ENCODE data around the gene OPHN1. TPM values are rescaled to one million over a fixed set of nuclear protein-coding genes. Genes with fewer than 3 reads are reported as not detected.
A peak's percentile ranks its signal among the peaks of the same experiment; 100 is the strongest.

Gene OPHN1
- total RNA-seq, 4 donors from 2014 or later = 4.6 to 27.7 (median 10.8) TPM

DNA sequence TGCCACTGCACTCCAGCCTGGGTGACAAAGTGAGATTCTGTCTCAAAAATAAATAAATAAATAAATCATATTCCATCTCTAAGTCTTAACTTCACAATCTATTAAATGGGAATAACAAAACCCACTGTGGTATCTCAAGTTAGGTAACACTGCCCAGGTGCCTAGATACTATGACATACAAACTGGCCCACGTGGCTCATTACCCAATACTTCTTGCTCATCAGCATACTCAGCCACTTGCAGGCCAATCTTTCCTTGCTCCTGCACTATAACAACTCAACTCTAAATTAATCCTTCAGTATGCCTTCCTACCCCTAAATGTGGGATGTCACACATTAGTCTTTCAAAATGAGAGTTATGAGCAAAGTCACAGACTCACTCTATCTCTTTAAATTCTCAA lies 230.1 kb downstream of the OPHN1 start:
- H3K27ac ChIP-seq = no peak overlapping the region
- intact Hi-C loops (cut with DNase I; ENCODE audit: low total_unique reads) = no loop called here
- no peaks in the 10 kb centered on the region for H3K4me1 ChIP-seq
- DNase-seq = no peak
- no peak overlapping the region for H3K4me3 ChIP-seq
- no peaks in the 10 kb centered on the region for H3K36me3 ChIP-seq
- no peak for TF ChIP-seq POLR2A (IDR thresholded peaks at IDR 0.05)
- TF ChIP-seq, protein P1, sequence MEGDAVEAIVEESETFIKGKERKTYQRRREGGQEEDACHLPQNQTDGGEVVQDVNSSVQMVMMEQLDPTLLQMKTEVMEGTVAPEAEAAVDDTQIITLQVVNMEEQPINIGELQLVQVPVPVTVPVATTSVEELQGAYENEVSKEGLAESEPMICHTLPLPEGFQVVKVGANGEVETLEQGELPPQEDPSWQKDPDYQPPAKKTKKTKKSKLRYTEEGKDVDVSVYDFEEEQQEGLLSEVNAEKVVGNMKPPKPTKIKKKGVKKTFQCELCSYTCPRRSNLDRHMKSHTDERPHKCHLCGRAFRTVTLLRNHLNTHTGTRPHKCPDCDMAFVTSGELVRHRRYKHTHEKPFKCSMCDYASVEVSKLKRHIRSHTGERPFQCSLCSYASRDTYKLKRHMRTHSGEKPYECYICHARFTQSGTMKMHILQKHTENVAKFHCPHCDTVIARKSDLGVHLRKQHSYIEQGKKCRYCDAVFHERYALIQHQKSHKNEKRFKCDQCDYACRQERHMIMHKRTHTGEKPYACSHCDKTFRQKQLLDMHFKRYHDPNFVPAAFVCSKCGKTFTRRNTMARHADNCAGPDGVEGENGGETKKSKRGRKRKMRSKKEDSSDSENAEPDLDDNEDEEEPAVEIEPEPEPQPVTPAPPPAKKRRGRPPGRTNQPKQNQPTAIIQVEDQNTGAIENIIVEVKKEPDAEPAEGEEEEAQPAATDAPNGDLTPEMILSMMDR (IDR thresholded peaks at IDR 0.05) = no peak
- no peaks in the 10 kb centered on the region for H3K27me3 ChIP-seq
- no peaks in the 10 kb centered on the region for H3K9me3 ChIP-seq

DNA sequence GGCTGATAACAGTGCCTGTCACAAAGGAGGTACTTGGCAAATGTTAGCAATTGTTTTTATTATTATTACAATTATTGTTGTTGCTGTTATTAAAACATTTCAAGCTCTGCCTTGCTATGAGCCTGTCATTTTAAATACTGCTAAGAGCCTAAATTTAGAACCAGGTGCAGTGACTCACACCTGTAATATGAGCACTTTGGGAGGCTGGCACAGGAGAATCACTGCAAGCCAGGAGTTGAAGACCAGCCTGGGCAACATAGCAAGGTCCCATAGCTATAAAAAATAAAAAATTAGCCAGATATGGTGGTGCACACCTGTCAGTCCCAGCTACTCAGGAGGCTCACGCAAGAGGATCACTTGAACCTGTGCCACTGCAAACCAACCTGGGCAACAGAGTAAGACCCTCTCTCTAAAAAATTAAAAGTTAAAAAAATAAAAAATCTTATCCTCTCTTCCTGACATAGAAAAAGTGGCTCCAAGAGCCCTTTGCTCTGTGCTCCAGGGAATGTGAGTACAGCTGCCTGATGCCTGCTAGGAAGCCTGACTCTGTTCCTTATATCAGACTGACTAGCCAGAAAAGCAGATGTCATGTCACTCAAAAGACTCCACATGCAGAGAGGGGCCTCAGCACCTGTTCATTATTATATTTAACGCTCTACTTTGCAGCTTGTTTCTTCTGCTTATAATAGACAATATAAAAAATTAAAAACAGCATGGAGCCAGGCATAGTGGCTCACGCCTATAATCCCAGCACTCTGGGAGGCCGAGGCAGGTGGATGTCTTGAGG lies 234.0 kb downstream of the OPHN1 start:
- H3K27ac ChIP-seq = no peak overlapping the region
- no peak overlapping the region for H3K4me3 ChIP-seq
- H3K9me3 ChIP-seq = no peaks in the 10 kb centered on the region
- intact Hi-C loops (cut with DNase I; ENCODE audit: low total_unique reads) = loop anchor here (10.0 kb wide), 1 partner anchor 516 kb away; no protein-coding TSS in a partner anchor
- no peak for TF ChIP-seq POLR2A (IDR thresholded peaks at IDR 0.05)
- TF ChIP-seq, protein P1 (IDR thresholded peaks at IDR 0.05) = no peak
- no peaks in the 10 kb centered on the region for H3K36me3 ChIP-seq
- H3K4me1 ChIP-seq = no peaks in the 10 kb centered on the region
- no peaks in the 10 kb centered on the region for H3K27me3 ChIP-seq
- no peak for DNase-seq

DNA sequence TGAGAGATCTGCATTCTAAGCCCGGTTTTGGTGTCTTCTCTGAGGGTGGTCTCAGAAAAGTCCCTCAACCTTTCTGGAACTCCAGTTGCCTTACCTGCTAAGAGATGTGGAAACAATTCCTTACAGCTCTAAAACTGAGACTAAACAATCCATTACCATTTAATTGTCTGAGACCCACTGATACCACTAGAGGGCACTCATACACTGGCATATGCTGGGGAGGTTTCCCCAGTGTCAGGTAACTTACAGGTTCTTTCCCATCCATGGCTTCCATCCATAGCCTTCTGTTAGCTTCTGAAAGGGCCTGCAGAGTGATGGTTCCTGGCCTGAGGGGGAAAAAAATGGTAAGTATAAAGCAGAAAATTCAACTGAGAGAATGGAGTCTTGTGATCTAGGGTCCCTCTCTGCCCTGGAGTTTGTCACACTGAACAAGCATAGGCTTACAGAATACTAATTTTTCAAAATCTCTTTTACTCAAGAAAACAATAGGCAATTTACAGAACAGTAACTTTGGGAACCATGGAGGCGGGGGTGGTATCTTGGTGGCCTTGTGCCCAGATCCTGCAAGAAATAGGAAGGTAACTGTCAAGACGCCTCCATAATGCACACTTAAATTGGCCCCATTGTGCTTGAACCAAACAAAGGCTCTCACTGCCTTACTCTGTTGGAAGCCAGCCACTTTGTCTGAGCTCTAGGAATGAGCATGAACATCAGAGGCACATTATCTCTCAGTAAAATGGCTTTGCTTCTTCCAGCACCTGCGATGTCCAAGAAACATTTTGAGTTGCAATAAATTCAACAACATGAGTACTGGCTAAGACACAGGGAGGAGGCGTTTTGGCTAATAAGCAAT lies 236.1 kb downstream of the OPHN1 start:
- Histone ChIP-seq H3K9me3 (no peaks in the 10 kb centered on the region), H3K4me3 (no peak overlapping the region), H3K36me3 (no peaks in the 10 kb centered on the region), H3K27me3 (no peaks in the 10 kb centered on the region), H3K4me1 (no peaks in the 10 kb centered on the region), H3K27ac (no peak overlapping the region)
- peak; percentile 13 to 26 for DNase-seq
- intact Hi-C loops (cut with DNase I; ENCODE audit: low total_unique reads) = loop anchor here (10.0 kb wide), 1 partner anchor 518 kb away; no protein-coding TSS in a partner anchor
- TF ChIP-seq, protein P1 (IDR thresholded peaks at IDR 0.05) = peak; percentile 64 to 68 (median 65)
- TF ChIP-seq POLR2A (IDR thresholded peaks at IDR 0.05) = no peak

DNA sequence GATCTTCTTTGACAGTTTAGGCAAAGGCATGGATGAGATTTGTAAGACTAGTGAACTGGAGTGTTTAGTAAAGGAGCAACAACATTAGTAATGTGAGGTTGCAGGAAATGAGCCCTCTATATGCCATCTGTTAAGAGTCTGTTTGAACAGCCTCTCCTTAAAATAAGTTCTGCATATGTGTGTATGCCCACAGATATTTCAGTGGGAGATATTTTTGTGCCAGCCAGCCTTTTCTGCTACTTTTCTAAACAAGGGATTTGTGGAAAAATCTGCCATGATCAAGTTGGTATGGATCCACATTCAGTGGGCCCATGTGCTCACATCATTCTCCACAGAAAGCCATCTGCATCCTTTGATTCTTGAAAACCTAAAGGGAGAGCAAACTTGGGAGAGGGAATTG lies 237.7 kb downstream of the OPHN1 start:
- Histone ChIP-seq H3K4me3 (no peak overlapping the region), H3K9me3 (no peaks in the 10 kb centered on the region), H3K4me1 (no peaks in the 10 kb centered on the region), H3K36me3 (no peaks in the 10 kb centered on the region), H3K27me3 (no peaks in the 10 kb centered on the region), H3K27ac (no peak overlapping the region)
- TF ChIP-seq, protein P1 (IDR thresholded peaks at IDR 0.05) = no peak
- TF ChIP-seq POLR2A (IDR thresholded peaks at IDR 0.05) = no peak
- no peak for DNase-seq
- intact Hi-C loops (cut with DNase I; ENCODE audit: low total_unique reads) = loop anchor here (10.0 kb wide), 1 partner anchor 519 kb away; no protein-coding TSS in a partner anchor
